Cerebellar cortex (tissue), 1 donor: Measurements from ENCODE around the gene CEP128.

Experiments used
- DNase-seq: peaks from one replicate; pipeline ENCODE4 v3.0.0-alpha.2; 2015; ENCODE audit warnings: low spot score

CEP128 gene

GRCh38 chr14:80664576-80664975 lies 277.0 kb downstream of the CEP128 start:
- no peak for DNase-seq

GRCh38 chr14:80663541-80663940 lies 278.0 kb downstream of the CEP128 start:
- peak; percentile 94 for DNase-seq

- no peak for DNase-seq
These were observed 281.8 kb downstream of the CEP128 start for GRCh38 chr14:80659783-80660182.

GRCh38 chr14:80658733-80659132 lies 282.8 kb downstream of the CEP128 start:
- DNase-seq, result peak; percentile 9

- DNase-seq, result no peak
These were observed 283.4 kb downstream of the CEP128 start for GRCh38 chr14:80658155-80658554.

GRCh38 chr14:80653956-80654355 lies 287.6 kb downstream of the CEP128 start:
- no peak for DNase-seq

GRCh38 chr14:80645667-80646413 lies 295.7 kb downstream of the CEP128 start:
- no peak for DNase-seq

GRCh38 chr14:80644826-80645225 lies 296.7 kb downstream of the CEP128 start:
- no peak for DNase-seq

- DNase-seq, result no peak
These were observed 302.7 kb downstream of the CEP128 start for GRCh38 chr14:80638620-80639515.

GRCh38 chr14:80637756-80638619 lies 303.6 kb downstream of the CEP128 start:
- no peak for DNase-seq

GRCh38 chr14:80636071-80636470 lies 305.5 kb downstream of the CEP128 start:
- DNase-seq, result no peak

GRCh38 chr14:80634106-80634758 lies 307.3 kb downstream of the CEP128 start:
- DNase-seq, result no peak

- no peak for DNase-seq
These were observed 311.9 kb downstream of the CEP128 start for GRCh38 chr14:80629606-80630005.

- DNase-seq, result no peak
These were observed 313.0 kb downstream of the CEP128 start for GRCh38 chr14:80628547-80628946.

- DNase-seq, result no peak
These were observed 313.8 kb downstream of the CEP128 start for GRCh38 chr14:80627745-80628144.

- DNase-seq, result no peak
These were observed 317.0 kb downstream of the CEP128 start for GRCh38 chr14:80624581-80624980.

- DNase-seq, result no peak
These were observed 319.8 kb downstream of the CEP128 start for GRCh38 chr14:80621701-80622100.

GRCh38 chr14:80620434-80620833 lies 321.1 kb downstream of the CEP128 start:
- DNase-seq, result no peak

- no peak for DNase-seq
These were observed 322.7 kb downstream of the CEP128 start for GRCh38 chr14:80618751-80619329.

- no peak for DNase-seq
These were observed 325.7 kb downstream of the CEP128 start for GRCh38 chr14:80615831-80616230.

- DNase-seq, result no peak
These were observed 332.5 kb downstream of the CEP128 start for GRCh38 chr14:80609055-80609454.
